Measurements from ENCODE around the gene TNFRSF19.

DNA sequence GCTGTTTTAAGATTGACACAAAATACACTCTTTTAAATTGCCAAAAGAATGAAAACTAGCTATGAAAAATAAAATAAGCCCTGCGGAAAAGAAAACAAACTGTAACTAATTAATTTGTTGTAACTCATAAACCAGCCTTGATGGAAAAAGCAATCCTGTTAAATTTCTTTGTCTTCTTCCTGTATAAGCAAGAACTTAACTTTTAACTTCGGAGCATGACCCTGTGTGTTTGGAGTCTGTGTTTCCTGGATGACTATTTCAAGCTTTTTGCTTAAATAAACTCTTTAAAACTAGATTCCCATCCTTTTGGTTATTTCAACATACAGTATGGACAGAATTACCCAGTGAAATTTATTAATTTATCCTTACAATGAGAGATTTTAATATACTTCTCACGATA is 122.6 kb downstream of the TNFRSF19 start:
- TF ChIP-seq, protein P1, sequence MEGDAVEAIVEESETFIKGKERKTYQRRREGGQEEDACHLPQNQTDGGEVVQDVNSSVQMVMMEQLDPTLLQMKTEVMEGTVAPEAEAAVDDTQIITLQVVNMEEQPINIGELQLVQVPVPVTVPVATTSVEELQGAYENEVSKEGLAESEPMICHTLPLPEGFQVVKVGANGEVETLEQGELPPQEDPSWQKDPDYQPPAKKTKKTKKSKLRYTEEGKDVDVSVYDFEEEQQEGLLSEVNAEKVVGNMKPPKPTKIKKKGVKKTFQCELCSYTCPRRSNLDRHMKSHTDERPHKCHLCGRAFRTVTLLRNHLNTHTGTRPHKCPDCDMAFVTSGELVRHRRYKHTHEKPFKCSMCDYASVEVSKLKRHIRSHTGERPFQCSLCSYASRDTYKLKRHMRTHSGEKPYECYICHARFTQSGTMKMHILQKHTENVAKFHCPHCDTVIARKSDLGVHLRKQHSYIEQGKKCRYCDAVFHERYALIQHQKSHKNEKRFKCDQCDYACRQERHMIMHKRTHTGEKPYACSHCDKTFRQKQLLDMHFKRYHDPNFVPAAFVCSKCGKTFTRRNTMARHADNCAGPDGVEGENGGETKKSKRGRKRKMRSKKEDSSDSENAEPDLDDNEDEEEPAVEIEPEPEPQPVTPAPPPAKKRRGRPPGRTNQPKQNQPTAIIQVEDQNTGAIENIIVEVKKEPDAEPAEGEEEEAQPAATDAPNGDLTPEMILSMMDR (IDR thresholded peaks at IDR 0.05 in 8 of 11, conservative IDR thresholded peaks at IDR 0.05 in 3 of 11) = no peak
- TF ChIP-seq POLR2A (IDR thresholded peaks at IDR 0.05) (no peak), POLR2AphosphoS5 (IDR thresholded peaks at IDR 0.05) (no peak)

All from spleen (tissue), 7 donors.